GM12878 (cell line): ENCODE measurements around the gene DCST1. TPM values are rescaled to one million over a fixed set of nuclear protein-coding genes. Genes with fewer than 3 reads are reported as not detected.

Source experiments
- ATAC-seq: fragments of 200-7000 bp; cut with Tn5 transposase; 3 replicates; pipeline ENCODE4 v1.9.1; 2020; ENCODE audit warnings: mild to moderate bottlenecking, moderate library complexity
- BruUV-seq: library from RNA; stranded (reverse); fragments of 400-500 nt; replicated peaks from 2 replicates; lab custom pipeline; 2021; lab: Mats Ljungman, UMichigan
- CTCF ChIA-PET: fragments of 300-600 bp; sonication (Branson Sonifier 250); formaldehyde crosslinking; extraction: SDS; loops from one replicate; lab custom pipeline; 2021; ENCODE audit warnings: inconsistent platforms; lab: Yijun Ruan, JAX
- POLR2A ChIA-PET: fragments of 350-600 bp; formaldehyde crosslinking; extraction: SDS; loops from one replicate; lab custom pipeline; 2021; ENCODE audit warnings: inconsistent platforms; lab: Charles Lee
- RAD21 ChIA-PET: fragments of 300-600 bp; sonication (Branson Sonifier 250); formaldehyde crosslinking; loops from one replicate; lab custom pipeline; 2023; ENCODE audit warnings: antibody characterized with exemption; ENCODE audit not compliant: unreplicated experiment; lab: Charles Lee
- SMC1A ChIA-PET: fragments of 300-600 bp; sonication (Branson Sonifier 250); formaldehyde crosslinking; loops from one replicate; lab custom pipeline; 2023; ENCODE audit not compliant: unreplicated experiment, uncharacterized antibody; lab: Charles Lee
- DNase-seq: peaks from one replicate; pipeline ENCODE4 v3.0.0-alpha.2; 2011; ENCODE audit warnings: low read depth, low spot score
- FAIRE-seq: peaks from 3 replicates; lab custom pipeline; 2011; peaks lifted over from hg19 to GRCh38; lab: Jason Lieb, UNC
- H2AFZ ChIP-seq: 2 replicates; pipeline ENCODE4 v1.6.0; 2011; ENCODE audit warnings: low read depth, low read length, control low read depth; ENCODE audit not compliant: control insufficient read depth
- H3K27ac ChIP-seq: 2 replicates; pipeline ENCODE4 v1.5.1; 2011; ENCODE audit warnings: control low read depth; ENCODE audit not compliant: control insufficient read depth, insufficient read depth
- H3K27me3 ChIP-seq, 2 experiments: replicated peaks in 1 of 2; 2 replicates each; pipeline versions ENCODE4 v1.6.0 to v1.6.1; 2011; ENCODE audit warnings: low read length in 1 of 2; ENCODE audit not compliant: control insufficient read depth in 2 of 2, insufficient read depth in 2 of 2
- H3K36me3 ChIP-seq, 2 experiments: 2 replicates each; pipeline ENCODE4 v1.5.1; 2011; ENCODE audit warnings: low read length in 1 of 2; ENCODE audit not compliant: control insufficient read depth in 2 of 2, insufficient read depth in 2 of 2
- H3K4me1 ChIP-seq: 2 replicates; pipeline ENCODE4 v1.6.1; 2011; ENCODE audit warnings: mild to moderate bottlenecking, low read length, moderate library complexity, mixed read lengths; ENCODE audit not compliant: control insufficient read depth, insufficient read depth
- H3K4me2 ChIP-seq: 2 replicates; pipeline ENCODE4 v1.6.0; 2011; ENCODE audit warnings: control low read depth; ENCODE audit not compliant: control insufficient read depth, insufficient read depth
- H3K4me3 ChIP-seq: fragments of 200-600 bp; sonication (generic); 2 replicates; pipeline ENCODE4 v1.5.1; 2016
- H3K79me2 ChIP-seq: 2 replicates; pipeline ENCODE4 v1.6.0; 2011; ENCODE audit warnings: low read length; ENCODE audit not compliant: control insufficient read depth, insufficient read depth
- H3K9ac ChIP-seq: 2 replicates; pipeline ENCODE4 v1.8.0; 2011; ENCODE audit warnings: low read length, control low read depth, mixed read lengths; ENCODE audit not compliant: control insufficient read depth, insufficient read depth
- H3K9me3 ChIP-seq: replicated peaks from 3 replicates; pipeline ENCODE4 v1.5.1; 2011; ENCODE audit warnings: mild to moderate bottlenecking, low read length; ENCODE audit not compliant: control insufficient read depth, insufficient read depth
- H4K20me1 ChIP-seq: 2 replicates; pipeline ENCODE4 v1.6.0; 2011; ENCODE audit not compliant: control insufficient read depth, insufficient read depth
- RBBP5 ChIP-seq: fragments of 200-600 bp; sonication (generic); conservative IDR thresholded peaks from 2 replicates; pipeline ENCODE4 v1.6.1; 2016
- SIN3A ChIP-seq: IDR thresholded peaks from 2 replicates; pipeline ENCODE4 v1.6.1; 2012; ENCODE audit warnings: low read depth, low read length, improper control_type of control experiment
- TCF12 ChIP-seq: IDR thresholded peaks from 2 replicates; pipeline ENCODE4 v1.6.1; 2011; ENCODE audit warnings: low read depth, mild to moderate bottlenecking, low read length
- WGBS: methylation state at CpG from one replicate; pipeline ENCODE4 v1.1.6; 2016; ENCODE audit warnings: low lambda C conversion rate; ENCODE audit not compliant: insufficient replicate concordance, insufficient coverage; ENCODE audit errors: missing lambda C conversion rate; 5-methylcytosine and 5-hydroxymethylcytosine counted together
- in situ Hi-C: fragments of 300-500 bp; cut with MboI; formaldehyde crosslinking; loops from 9 replicates; pipeline ENCODE4 v1.14.3; 2018; ENCODE audit warnings: mixed read lengths
- intact Hi-C: fragments of 100-400 bp; cut with micrococcal nuclease; formaldehyde crosslinking; loops from one replicate; pipeline ENCODE4 v1.14.2; 2022; ENCODE audit not compliant: unreplicated experiment
- polyA plus RNA-seq, 11 experiments: library from polyadenylated mRNA; depleted of rRNA in 4 of 11; unstranded in 6 of 11; stranded (reverse) in 5 of 11; fragments of >200 nt; fragmentation: Nextera tagmentation in 4 of 11; fragmentation: Illumina TruSeq in 1 of 11; extraction: Ambion mirVana in 4 of 11; extraction: Trizol in 1 of 11; gene quantifications; 1 replicate in 1 of 11; 2 replicates in 10 of 11; pipeline versions ENCODE4 v1.2.1 to v1.2.3, GENCODE V29; 2011 to 2016; ENCODE audit warnings: inconsistent platforms in 2 of 11, missing spikeins in 2 of 11, low read depth in 1 of 11
- total RNA-seq, 4 experiments: library from RNA; depleted of rRNA in 3 of 4; stranded (reverse); fragments of >200 nt in 3 of 4; fragmentation: Illumina TruSeq in 1 of 4; extraction: Trizol in 1 of 4; gene quantifications; 2 replicates each; pipeline versions ENCODE4 v1.2.1 to v1.2.3, GENCODE V29; 2013 to 2021

The DCST1 gene
- total and polyA plus RNA-seq, 10 of the 15 experiments (the other 5 are each of a cell fraction or from before 2014, with no cell fraction given) = not detected

GRCh38 chr1:155048449-155049334 lies 15.1 kb downstream of the DCST1 start:
- RAD21 ChIA-PET = interaction anchor here (1.0 to 2.0 kb wide), 2 partner anchors 11 to 13 kb away, joined by 3 to 5 read pairs; no protein-coding TSS in a partner anchor
- in situ Hi-C loops (no loop called here), intact Hi-C loops (no loop called here)
- H3K27ac ChIP-seq = no peak overlapping the region
- FAIRE-seq (no peak), ATAC-seq (no peak), DNase-seq (no peak)
- no peak overlapping the region for H3K4me3 ChIP-seq
- H3K9ac ChIP-seq = no peak overlapping the region
- H3K27me3 ChIP-seq = no peaks in the 10 kb centered on the region
- 74% methylated on average over 8 of the region's 8 CpGs for WGBS
- H3K36me3 ChIP-seq = no peaks in the 10 kb centered on the region
- POLR2A ChIA-PET = no interaction called here
- no peak for TF ChIP-seq RBBP5
- TF ChIP-seq TCF12 = no peak
- no peak for TF ChIP-seq SIN3A
- no peaks in the 10 kb centered on the region for H4K20me1 ChIP-seq
- no TSS peak for BruUV-seq
- SMC1A ChIA-PET = no interaction called here
- no peaks in the 10 kb centered on the region for H3K9me3 ChIP-seq
- no peaks in the 10 kb centered on the region; the same call in 1 of the 2 replicates for H3K79me2 ChIP-seq
- CTCF ChIA-PET = interaction anchor here (1.1 to 6.1 kb wide), 5 partner anchors 9 to 55 kb away, joined by 3 to 121 read pairs (median 7); partner anchors contain the start of gene LENEP
- peaks cover 13% of the 10 kb centered on the region for H3K4me1 ChIP-seq
- no peak overlapping the region for H2AFZ ChIP-seq
- H3K4me2 ChIP-seq = no peak overlapping the region
